Measurements from ENCODE around the gene AQP2. TPM values are rescaled to one million over a fixed set of nuclear protein-coding genes. Genes with fewer than 3 reads are reported as not detected.

Gene AQP2
- total RNA-seq, 1 donor from 2014 or later: not detected

GRCh38 chr12:49974231-49974675 lies 23.7 kb downstream of the AQP2 start:
- H3F3A ChIP-seq (ENCODE audit: low read depth): no peaks in the 10 kb centered on the region
- H3K4me3 ChIP-seq: no peak overlapping the region
- Mint-ChIP-seq H3K27me3 (ENCODE audit: insufficient read depth, low read depth) (peaks cover 8% of the 10 kb centered on the region), H3K4me1 (peaks cover 23% of the 10 kb centered on the region), H3K36me3 (no peaks in the 10 kb centered on the region), H3K4me3 (no peak overlapping the region), H3K27ac (no peak overlapping the region), H3K9me3 (no peaks in the 10 kb centered on the region)
- no peak overlapping the region for H3K9ac ChIP-seq
- peak; percentile 57 for TF ChIP-seq CTCF (IDR thresholded peaks at IDR 0.05)
- TF ChIP-seq EZH2 (IDR thresholded peaks at IDR 0.05): no peak
- TF ChIP-seq EZH2phosphoT487 (IDR thresholded peaks at IDR 0.05): no peak
- H3K4me1 ChIP-seq: peaks cover 9% of the 10 kb centered on the region
- no peak overlapping the region for H3K27ac ChIP-seq
- H3K79me2 ChIP-seq (ENCODE audit: low read depth): no peaks in the 10 kb centered on the region
- peaks cover 24% of the 10 kb centered on the region for H3K27me3 ChIP-seq
- no peaks in the 10 kb centered on the region for H4K20me1 ChIP-seq (ENCODE audit: low read depth)
- no peaks in the 10 kb centered on the region for H3K36me3 ChIP-seq
- peak; percentile 75 for DNase-seq (ENCODE audit: low spot score)
- no peak overlapping the region for H3K4me2 ChIP-seq
- H3K9me3 ChIP-seq (ENCODE audit: low read depth): no peaks in the 10 kb centered on the region
- H2AFZ ChIP-seq (replicated peaks): no peak overlapping the region

GRCh38 chr12:49974677-49975317 lies 24.3 kb downstream of the AQP2 start:
- Mint-ChIP-seq H3K9me3 (no peaks in the 10 kb centered on the region), H3K4me3 (peak overlapping the region; percentile 64), H3K4me1 (peaks cover 29% of the 10 kb centered on the region), H3K36me3 (no peaks in the 10 kb centered on the region), H3K27ac (peak overlapping the region; percentile 78), H3K27me3 (ENCODE audit: insufficient read depth, low read depth) (peaks cover 8% of the 10 kb centered on the region)
- no peaks in the 10 kb centered on the region for H3F3A ChIP-seq (ENCODE audit: low read depth)
- H3K9ac ChIP-seq: no peak overlapping the region
- H3K4me1 ChIP-seq: peaks cover 13% of the 10 kb centered on the region
- H4K20me1 ChIP-seq (ENCODE audit: low read depth): no peaks in the 10 kb centered on the region
- H3K27me3 ChIP-seq: peaks cover 19% of the 10 kb centered on the region
- H3K27ac ChIP-seq: no peak overlapping the region
- H2AFZ ChIP-seq (replicated peaks): no peak overlapping the region
- no peak for DNase-seq (ENCODE audit: low spot score)
- no peaks in the 10 kb centered on the region for H3K79me2 ChIP-seq (ENCODE audit: low read depth)
- H3K36me3 ChIP-seq: no peaks in the 10 kb centered on the region
- TF ChIP-seq EZH2phosphoT487 (IDR thresholded peaks at IDR 0.05) (no peak), EZH2 (IDR thresholded peaks at IDR 0.05) (no peak), CTCF (IDR thresholded peaks at IDR 0.05) (no peak)
- H3K9me3 ChIP-seq (ENCODE audit: low read depth): no peaks in the 10 kb centered on the region
- H3K4me3 ChIP-seq: no peak overlapping the region
- H3K4me2 ChIP-seq: no peak overlapping the region

- peaks cover under 1% of the 10 kb centered on the region for H4K20me1 ChIP-seq (ENCODE audit: low read depth)
- Mint-ChIP-seq H3K27ac (no peak overlapping the region), H3K27me3 (ENCODE audit: insufficient read depth, low read depth) (peaks cover 9% of the 10 kb centered on the region), H3K4me3 (no peak overlapping the region), H3K4me1 (peaks cover 32% of the 10 kb centered on the region), H3K36me3 (no peaks in the 10 kb centered on the region), H3K9me3 (no peaks in the 10 kb centered on the region)
- H3K36me3 ChIP-seq: no peaks in the 10 kb centered on the region
- no peak overlapping the region for H3K4me2 ChIP-seq
- peaks cover 2% of the 10 kb centered on the region for H3F3A ChIP-seq (ENCODE audit: low read depth)
- H3K27ac ChIP-seq: no peak overlapping the region
- peak; percentile 28 for DNase-seq (ENCODE audit: low spot score)
- no peak for TF ChIP-seq EZH2phosphoT487 (IDR thresholded peaks at IDR 0.05)
- no peak for TF ChIP-seq EZH2 (IDR thresholded peaks at IDR 0.05)
- TF ChIP-seq CTCF (IDR thresholded peaks at IDR 0.05): no peak
- H3K9ac ChIP-seq: no peak overlapping the region
- H3K27me3 ChIP-seq: peaks cover 13% of the 10 kb centered on the region
- peaks cover 16% of the 10 kb centered on the region for H3K4me1 ChIP-seq
- no peaks in the 10 kb centered on the region for H3K79me2 ChIP-seq (ENCODE audit: low read depth)
- no peak overlapping the region for H2AFZ ChIP-seq (replicated peaks)
- no peaks in the 10 kb centered on the region for H3K9me3 ChIP-seq (ENCODE audit: low read depth)
- no peak overlapping the region for H3K4me3 ChIP-seq
Observed at GRCh38 chr12:49975318-49975761, 24.8 kb downstream of the AQP2 start.
